OCI-LY1 (cell line): ENCODE data around the gene KRT34.

ENCODE experiments used
- EZH2 ChIP-seq: fragments of 200-600 bp; sonication (generic), shearing (Covaris generic); IDR thresholded peaks from 2 replicates; pipeline ENCODE4 v1.8.0; 2017; ENCODE audit warnings: borderline replicate concordance, mixed run types, mild to moderate bottlenecking, antibody characterized with exemption, low read length, moderate library complexity, mixed read lengths
- TF ChIP-seq, protein P1 (sequence below): fragments of 200-600 bp; sonication (generic), shearing (Covaris generic); IDR thresholded peaks from 2 replicates; pipeline ENCODE4 v1.5.1; 2017; ENCODE audit warnings: mild to moderate bottlenecking, antibody characterized with exemption, low read length, moderate library complexity, mixed read lengths

DNA sequence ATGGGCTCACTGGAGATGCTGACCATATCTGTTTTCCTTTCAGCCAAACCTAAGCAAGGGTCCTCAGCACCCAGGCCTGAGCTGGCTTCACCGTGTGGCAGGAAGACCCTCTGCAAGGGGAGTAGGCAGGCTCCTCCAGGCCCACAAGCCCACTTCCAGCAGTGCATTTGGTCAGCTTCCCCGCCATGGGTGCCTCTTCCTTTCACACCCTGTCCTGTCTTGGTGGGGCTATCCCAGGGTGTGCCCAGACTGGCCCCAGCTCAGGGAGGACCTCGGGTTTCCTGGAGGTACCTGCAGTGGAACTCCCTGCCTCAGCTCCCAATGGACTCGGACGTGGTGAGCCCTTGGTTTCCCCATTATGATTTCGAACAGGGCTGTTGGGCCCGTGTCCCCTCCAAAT lies 53.9 kb downstream of the KRT34 start:
- no peak for TF ChIP-seq EZH2
- TF ChIP-seq, protein P1, sequence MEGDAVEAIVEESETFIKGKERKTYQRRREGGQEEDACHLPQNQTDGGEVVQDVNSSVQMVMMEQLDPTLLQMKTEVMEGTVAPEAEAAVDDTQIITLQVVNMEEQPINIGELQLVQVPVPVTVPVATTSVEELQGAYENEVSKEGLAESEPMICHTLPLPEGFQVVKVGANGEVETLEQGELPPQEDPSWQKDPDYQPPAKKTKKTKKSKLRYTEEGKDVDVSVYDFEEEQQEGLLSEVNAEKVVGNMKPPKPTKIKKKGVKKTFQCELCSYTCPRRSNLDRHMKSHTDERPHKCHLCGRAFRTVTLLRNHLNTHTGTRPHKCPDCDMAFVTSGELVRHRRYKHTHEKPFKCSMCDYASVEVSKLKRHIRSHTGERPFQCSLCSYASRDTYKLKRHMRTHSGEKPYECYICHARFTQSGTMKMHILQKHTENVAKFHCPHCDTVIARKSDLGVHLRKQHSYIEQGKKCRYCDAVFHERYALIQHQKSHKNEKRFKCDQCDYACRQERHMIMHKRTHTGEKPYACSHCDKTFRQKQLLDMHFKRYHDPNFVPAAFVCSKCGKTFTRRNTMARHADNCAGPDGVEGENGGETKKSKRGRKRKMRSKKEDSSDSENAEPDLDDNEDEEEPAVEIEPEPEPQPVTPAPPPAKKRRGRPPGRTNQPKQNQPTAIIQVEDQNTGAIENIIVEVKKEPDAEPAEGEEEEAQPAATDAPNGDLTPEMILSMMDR: no peak
